Measurements from ENCODE around the gene ABLIM3.

ABLIM3 gene

GRCh38 chr5:149195337-149195887 is 54.1 kb downstream of the ABLIM3 start:
- no peak for DNase-seq

- DNase-seq = no peak
Measured at GRCh38 chr5:149195962-149196361, 54.7 kb downstream of the ABLIM3 start.

GRCh38 chr5:149198148-149198547 is 56.9 kb downstream of the ABLIM3 start:
- DNase-seq = no peak

- DNase-seq = no peak
Measured at GRCh38 chr5:149200355-149200754, 59.1 kb downstream of the ABLIM3 start.

GRCh38 chr5:149201121-149201637 is 59.9 kb downstream of the ABLIM3 start:
- DNase-seq = no peak

GRCh38 chr5:149202910-149203451 is 61.7 kb downstream of the ABLIM3 start:
- DNase-seq = no peak

GRCh38 chr5:149203921-149204441 is 62.7 kb downstream of the ABLIM3 start:
- no peak for DNase-seq

- DNase-seq = no peak
Measured at GRCh38 chr5:149205625-149206523, 64.6 kb downstream of the ABLIM3 start.

- DNase-seq = no peak
Measured at GRCh38 chr5:149206524-149207141, 65.3 kb downstream of the ABLIM3 start.

- no peak for DNase-seq
Measured at GRCh38 chr5:149207831-149208230, 66.5 kb downstream of the ABLIM3 start.

GRCh38 chr5:149210225-149210624 is 68.9 kb downstream of the ABLIM3 start:
- no peak for DNase-seq

GRCh38 chr5:149210968-149211490 is 69.7 kb downstream of the ABLIM3 start:
- no peak for DNase-seq

- no peak for DNase-seq
Measured at GRCh38 chr5:149211566-149211965, 70.3 kb downstream of the ABLIM3 start.

GRCh38 chr5:149212198-149212951 is 71.1 kb downstream of the ABLIM3 start:
- no peak for DNase-seq

GRCh38 chr5:149213264-149213880 is 72.1 kb downstream of the ABLIM3 start:
- DNase-seq = no peak

- no peak for DNase-seq
Measured at GRCh38 chr5:149215478-149216090, 74.3 kb downstream of the ABLIM3 start.

- no peak for DNase-seq
Measured at GRCh38 chr5:149216496-149216895, 75.2 kb downstream of the ABLIM3 start.

- no peak for DNase-seq
Measured at GRCh38 chr5:149217096-149217802, 76.0 kb downstream of the ABLIM3 start.

GRCh38 chr5:149217803-149218155 is 76.5 kb downstream of the ABLIM3 start:
- no peak for DNase-seq

- no peak for DNase-seq
Measured at GRCh38 chr5:149219584-149219983, 78.3 kb downstream of the ABLIM3 start.

- no peak for DNase-seq
Measured at GRCh38 chr5:149220750-149221149, 79.5 kb downstream of the ABLIM3 start.

All from activated CD4-positive, CD25-positive, alpha-beta regulatory T cell (primary cell).